Measurements from ENCODE around the gene PKD2L1. TPM values are rescaled to one million over a fixed set of nuclear protein-coding genes. Genes with fewer than 3 reads are reported as not detected.

PKD2L1 gene
- total RNA-seq, 1 donor from 2014 or later, result 3.4 TPM

GRCh38 chr10:100238429-100238828 lies 91.6 kb downstream of the PKD2L1 start:
- H3K36me3 ChIP-seq, result peaks cover 100% of the 10 kb centered on the region
- DNase-seq (no peak), ATAC-seq (no peak)
- intact Hi-C loops (cut with DNase I), result no loop called here
- no peak overlapping the region for H3K27ac ChIP-seq
- H3K9me3 ChIP-seq, result no peaks in the 10 kb centered on the region
- TF ChIP-seq CTCF (IDR thresholded peaks at IDR 0.05), result no peak
- H3K4me1 ChIP-seq, result no peaks in the 10 kb centered on the region
- no peak overlapping the region for H3K4me3 ChIP-seq
- no peaks in the 10 kb centered on the region for H3K27me3 ChIP-seq (ENCODE audit: low read depth)

Other genes starting within 250 kb of the PKD2L1 start
- gene CPN1, start 248.4 kb downstream of the PKD2L1 start, total RNA-seq, result not detected
- gene ERLIN1, start 144.2 kb downstream of the PKD2L1 start, total RNA-seq, result 31.9 TPM
- 20.0 TPM for gene CHUK, start 100.6 kb downstream of the PKD2L1 start, total RNA-seq
- 18.1 TPM for gene CWF19L1, start 62.6 kb downstream of the PKD2L1 start, total RNA-seq
- 45.4 TPM for gene BLOC1S2, start 43.5 kb downstream of the PKD2L1 start, total RNA-seq
- gene SCD, start 17.0 kb upstream of the PKD2L1 start, total RNA-seq, result 327 TPM
- gene WNT8B, start 132.8 kb upstream of the PKD2L1 start, total RNA-seq, result 0.18 TPM
- gene SEC31B, start 189.6 kb upstream of the PKD2L1 start, total RNA-seq, result 16.0 TPM
- gene NDUFB8, start 199.6 kb upstream of the PKD2L1 start, total RNA-seq, result 119 TPM
- 35.6 TPM for gene HIF1AN, start 205.7 kb upstream of the PKD2L1 start, total RNA-seq